T-cell (primary cell): ENCODE results near the gene HERC3. TPM values are rescaled to one million over a fixed set of nuclear protein-coding genes. Genes with fewer than 3 reads are reported as not detected.

ENCODE experiments used
- ATAC-seq, 4 experiments: fragments of 200-7000 bp in 3 of 4; fragments of 150-1000 bp in 1 of 4; cut with Tn5 transposase; replicated peaks in 1 of 4; 1 replicate in 3 of 4; 2 replicates in 1 of 4; pipeline ENCODE4 v1.10.0; 2021; ENCODE audit warnings: moderate library complexity in 3 of 4, mild to moderate bottlenecking in 2 of 4, moderate number of reproducible peaks in 1 of 4
- CTCF ChIA-PET, 2 donors: fragments of 300-600 bp; sonication (Branson Sonifier 250); formaldehyde crosslinking; loops; one replicate each; lab custom pipeline; 2022; ENCODE audit warnings: antibody characterized with exemption in 2 of 2; lab: Charles Lee
- POLR2A ChIA-PET, 2 donors: fragments of 300-600 bp; sonication (Branson Sonifier 250); formaldehyde crosslinking; loops; one replicate each; lab custom pipeline; 2022; ENCODE audit warnings: antibody characterized with exemption in 2 of 2; lab: Charles Lee
- DNase-seq, 35 experiments: peaks; one replicate each; pipeline versions ENCODE4 v3.0.0 to v3.0.0-alpha.2; 2013 to 2023
- H3K27ac ChIP-seq: one replicate; pipeline ENCODE4 v1.5.1; 2013; ENCODE audit warnings: low read length
- H3K27me3 ChIP-seq, 2 experiments: replicated peaks in 1 of 2; 1 replicate in 1 of 2; 2 replicates in 1 of 2; pipeline versions ENCODE4 v1.6.1 to v1.7.0; 2013; ENCODE audit warnings: low read length in 1 of 2, mixed read lengths in 1 of 2; ENCODE audit not compliant: control insufficient read depth in 2 of 2, insufficient read depth in 2 of 2; ENCODE audit errors: extremely low read depth in 1 of 2
- H3K36me3 ChIP-seq, 2 donors: 1 replicate in 1 of 2; 2 replicates in 1 of 2; pipeline versions ENCODE4 v1.6.1 to v1.7.0; 2013; ENCODE audit warnings: low read length in 1 of 2; ENCODE audit not compliant: control insufficient read depth in 2 of 2, insufficient read depth in 1 of 2; ENCODE audit errors: extremely low read depth in 1 of 2
- H3K4me1 ChIP-seq, 2 experiments: 1 replicate in 1 of 2; 2 replicates in 1 of 2; pipeline versions ENCODE4 v1.6.1 to v1.7.0; 2013; ENCODE audit warnings: low read length in 2 of 2, mixed read lengths in 1 of 2; ENCODE audit not compliant: insufficient read depth in 2 of 2, control insufficient read depth in 1 of 2; ENCODE audit errors: extremely low read depth in 1 of 2
- H3K4me3 ChIP-seq, 2 donors: 1 replicate in 1 of 2; 2 replicates in 1 of 2; pipeline versions ENCODE4 v1.5.1 to v1.7.0; 2013; ENCODE audit warnings: mild to moderate bottlenecking in 2 of 2, low read length in 1 of 2, moderate library complexity in 1 of 2; ENCODE audit not compliant: control insufficient read depth in 1 of 2; ENCODE audit errors: extremely low read depth in 1 of 2
- H3K9me3 ChIP-seq: 2 replicates; pipeline ENCODE4 v1.7.0; 2013
- H3K27ac Mint-ChIP-seq, 2 donors: one replicate each; pipeline ENCODE4 v1.8.0; 2020 to 2021; ENCODE audit warnings: mild to moderate bottlenecking in 2 of 2, mixed read lengths in 2 of 2
- H3K27me3 Mint-ChIP-seq, 2 donors: one replicate each; pipeline ENCODE4 v1.8.0; 2021 to 2022; ENCODE audit warnings: mixed read lengths in 2 of 2
- H3K36me3 Mint-ChIP-seq: one replicate; pipeline ENCODE4 v1.8.0; 2021; ENCODE audit warnings: mixed read lengths
- H3K4me1 Mint-ChIP-seq, 3 donors: one replicate each; pipeline ENCODE4 v1.8.0; 2020 to 2022; ENCODE audit warnings: mixed read lengths in 3 of 3, mild to moderate bottlenecking in 1 of 3
- H3K4me3 Mint-ChIP-seq, 3 donors: one replicate each; pipeline ENCODE4 v1.8.0; 2020 to 2022; ENCODE audit warnings: mild to moderate bottlenecking in 3 of 3, mixed read lengths in 3 of 3, moderate library complexity in 3 of 3
- H3K9me3 Mint-ChIP-seq, 3 donors: one replicate each; pipeline ENCODE4 v1.8.0; 2020 to 2022; ENCODE audit warnings: mixed read lengths in 3 of 3
- WGBS: methylation state at CpG from one replicate; pipeline ENCODE4 v1.1.5; 2013; ENCODE audit warnings: missing lambda C conversion rate; ENCODE audit not compliant: insufficient coverage; 5-methylcytosine and 5-hydroxymethylcytosine counted together
- total RNA-seq, 35 experiments: library from RNA in 6 of 35; stranded (reverse) in 6 of 35; fragments of 120-200 nt in 1 of 35; gene quantifications; one replicate each; pipeline versions ENCODE4 v1.2.1 to v1.2.4 and lab custom pipeline; 2013 to 2026

Gene HERC3
- total RNA-seq, 5 donors from 2014 or later (not counting 1 experiment from before 2014, with no cell fraction given) = 68.4 to 91.5 (median 73.6) TPM

DNA sequence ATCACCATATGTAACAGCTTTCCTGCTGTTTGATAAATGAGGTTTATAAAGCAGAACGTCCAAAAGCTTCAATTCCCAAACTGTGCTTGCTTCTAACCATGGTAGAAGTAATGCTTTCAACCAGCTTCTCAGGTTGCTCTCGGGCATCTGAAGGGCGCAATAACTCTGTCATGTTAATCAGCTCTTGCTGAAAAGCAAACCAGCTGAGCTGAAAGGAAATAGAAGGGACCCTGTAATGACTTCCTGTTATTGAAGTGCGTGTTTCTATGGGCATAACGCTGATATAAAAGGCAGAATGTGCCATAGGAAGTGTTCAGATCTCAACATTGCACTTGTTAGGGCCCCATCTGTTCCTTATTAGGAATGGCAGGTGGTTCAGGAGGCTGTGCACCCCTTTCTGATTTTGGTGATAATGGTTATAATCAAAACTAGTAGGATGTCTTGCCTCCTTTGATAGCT, 21.2 kb downstream of the HERC3 start:
- Mint-ChIP-seq H3K36me3 (peaks cover 46% of the 10 kb centered on the region), H3K4me1 (peaks cover 87 to 93% (median 88%) of the 10 kb centered on the region in 3 donors), H3K27me3 (no peaks in the 10 kb centered on the region), H3K27ac (peak overlapping the region; percentile 97 to 99), H3K9me3 (no peaks in the 10 kb centered on the region), H3K4me3 (peak overlapping the region; percentile 59 to 77 (median 75))
- ChIA-PET POLR2A (interaction anchor here (0.5 to 4.0 kb wide), 19 partner anchors 9 to 1606 kb away, joined by 3 to 62 read pairs (median 4); partner anchors contain the start of genes HERC3 (in 2 of the 2), NAP1L5 (in 1 of the 2) and PPM1K (in 1 of the 2)), CTCF (interaction anchor here (0.5 to 2.9 kb wide), 15 partner anchors 9 to 410 kb away, joined by 3 to 19 read pairs (median 4); partner anchors contain the start of genes HERC3 (in 2 of the 2) and HERC5 (in 1 of the 2))
- peaks cover 27 to 43% of the 10 kb centered on the region in 2 experiments for H3K4me1 ChIP-seq
- H3K9me3 ChIP-seq = no peaks in the 10 kb centered on the region
- H3K27me3 ChIP-seq = no peaks in the 10 kb centered on the region
- DNase-seq (peak in 33 of 35 experiments; percentile 17 to 83 (median 51)), ATAC-seq (peak; percentile 93 to 96 (median 94))
- H3K36me3 ChIP-seq = peaks cover 7 to 15% of the 10 kb centered on the region in 2 donors
- peak overlapping the region; percentile 14 to 40 for H3K4me3 ChIP-seq
- H3K27ac ChIP-seq = peak overlapping the region; percentile 89
- WGBS = 0% methylated on average over 4 of the region's 5 CpGs

DNA sequence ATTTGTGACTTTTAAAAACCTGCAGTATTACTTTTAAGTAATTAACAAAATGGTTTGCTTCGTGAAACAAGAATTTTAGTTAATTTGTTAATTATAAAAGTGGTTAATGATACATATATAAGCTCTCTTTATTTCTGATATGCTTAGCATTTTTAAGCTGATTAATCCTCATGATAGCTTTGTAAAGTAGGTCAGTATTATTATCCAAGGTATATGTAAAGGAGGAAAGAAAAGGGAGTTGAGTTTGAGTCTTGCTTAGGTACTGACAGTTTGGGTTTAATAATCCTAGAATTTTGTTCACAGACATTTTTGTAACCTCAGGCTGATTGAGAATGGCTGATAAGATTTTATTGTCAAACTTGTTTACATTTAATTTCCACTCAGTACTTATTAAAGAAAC, 21.8 kb downstream of the HERC3 start:
- H3K4me1 ChIP-seq = peaks cover 30 to 43% of the 10 kb centered on the region in 2 experiments
- no CpG with 5 or more reads among the region's 1 CpG for WGBS
- POLR2A ChIA-PET = interaction anchor here (0.5 to 4.0 kb wide), 13 partner anchors 9 to 551 kb away, joined by 3 to 62 read pairs (median 4); partner anchors contain the start of genes HERC3 (in 2 of the 2) and PPM1K (in 1 of the 2)
- CTCF ChIA-PET = interaction anchor here (0.6 to 2.9 kb wide), 11 partner anchors 9 to 409 kb away, joined by 3 to 19 read pairs (median 5); partner anchors contain the start of genes HERC3 (in 1 of the 2) and HERC5 (in 1 of the 2)
- H3K27me3 ChIP-seq = no peaks in the 10 kb centered on the region
- H3K27ac ChIP-seq = peak overlapping the region; percentile 89
- Mint-ChIP-seq H3K4me1 (peaks cover 88 to 93% (median 89%) of the 10 kb centered on the region in 3 donors), H3K27me3 (no peaks in the 10 kb centered on the region), H3K27ac (peak overlapping the region; percentile 97 to 99), H3K9me3 (no peaks in the 10 kb centered on the region), H3K4me3 (peak overlapping the region; percentile 59 to 77 (median 75)), H3K36me3 (peaks cover 46% of the 10 kb centered on the region)
- H3K9me3 ChIP-seq = no peaks in the 10 kb centered on the region
- H3K36me3 ChIP-seq = peaks cover 1 to 10% of the 10 kb centered on the region in 2 donors
- DNase-seq = no peak
- H3K4me3 ChIP-seq = no peak overlapping the region
- no peak for ATAC-seq

DNA sequence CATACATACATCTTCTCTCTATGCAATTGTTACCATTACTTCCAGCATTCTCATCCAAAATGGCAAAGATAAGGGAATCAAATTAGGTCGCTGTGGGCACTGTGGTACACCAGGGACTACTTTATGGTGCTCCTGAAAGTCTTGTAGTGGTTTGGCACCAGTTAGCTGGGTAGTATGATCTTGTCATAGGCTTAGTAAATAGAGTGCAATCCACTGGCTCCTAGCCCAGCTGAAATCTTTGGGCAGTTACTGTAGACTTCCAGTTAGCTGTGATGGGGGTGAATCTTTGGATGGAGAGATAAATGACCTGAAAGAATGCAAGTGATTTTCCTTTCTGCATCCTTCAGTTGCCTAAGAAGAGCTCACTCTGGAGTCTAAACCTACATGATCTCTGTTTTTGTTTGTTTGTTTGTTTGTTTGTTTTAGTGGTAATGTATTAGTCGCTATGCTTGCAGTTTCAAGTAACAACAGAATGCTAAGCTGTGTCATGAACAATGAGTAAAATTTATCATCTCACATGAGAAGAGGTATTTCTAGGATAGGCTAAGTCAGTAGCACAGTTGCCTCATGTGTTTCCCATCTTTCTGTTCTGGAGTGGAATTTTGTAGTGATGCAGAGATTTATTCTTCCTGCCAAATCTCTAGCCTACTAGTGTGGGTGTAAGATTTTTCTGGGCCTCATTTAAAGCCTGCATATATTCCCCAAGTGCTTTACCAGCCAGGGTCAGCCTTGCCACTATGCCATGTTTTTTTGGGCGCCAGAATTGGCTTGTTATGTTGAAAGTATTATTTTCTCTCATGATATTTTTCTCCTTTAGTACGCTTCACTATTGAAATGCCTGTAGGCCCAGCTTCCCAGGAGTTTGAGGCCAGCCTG, 24.2 kb downstream of the HERC3 start:
- CTCF ChIA-PET = interaction anchor here (0.6 to 1.1 kb wide), 3 partner anchors 9 to 84 kb away, joined by 3 to 8 read pairs (median 7); no protein-coding TSS in a partner anchor
- H3K4me1 Mint-ChIP-seq = peaks cover 78 to 82% (median 80%) of the 10 kb centered on the region in 3 donors
- ATAC-seq = no peak
- H3K4me3 Mint-ChIP-seq = no peak overlapping the region
- peak overlapping the region in 1 of 2 donors; percentile 40 for H3K27ac Mint-ChIP-seq
- H3K27me3 Mint-ChIP-seq = no peaks in the 10 kb centered on the region
- no peaks in the 10 kb centered on the region for H3K9me3 Mint-ChIP-seq
- DNase-seq = no peak
- no peaks in the 10 kb centered on the region for H3K36me3 ChIP-seq
- no peaks in the 10 kb centered on the region for H3K27me3 ChIP-seq
- H3K27ac ChIP-seq = no peak overlapping the region
- no peak overlapping the region for H3K4me3 ChIP-seq
- H3K9me3 ChIP-seq = no peaks in the 10 kb centered on the region
- peaks cover 39% of the 10 kb centered on the region for H3K36me3 Mint-ChIP-seq
- H3K4me1 ChIP-seq = peaks cover 13 to 34% of the 10 kb centered on the region in 2 experiments
- WGBS = 100% methylated on average over 1 of the region's 4 CpGs
- POLR2A ChIA-PET = interaction anchor here in 1 of 2 donors (1.0 kb wide), 1 partner anchor 23 kb away, joined by 3 read pairs; no protein-coding TSS in a partner anchor

DNA sequence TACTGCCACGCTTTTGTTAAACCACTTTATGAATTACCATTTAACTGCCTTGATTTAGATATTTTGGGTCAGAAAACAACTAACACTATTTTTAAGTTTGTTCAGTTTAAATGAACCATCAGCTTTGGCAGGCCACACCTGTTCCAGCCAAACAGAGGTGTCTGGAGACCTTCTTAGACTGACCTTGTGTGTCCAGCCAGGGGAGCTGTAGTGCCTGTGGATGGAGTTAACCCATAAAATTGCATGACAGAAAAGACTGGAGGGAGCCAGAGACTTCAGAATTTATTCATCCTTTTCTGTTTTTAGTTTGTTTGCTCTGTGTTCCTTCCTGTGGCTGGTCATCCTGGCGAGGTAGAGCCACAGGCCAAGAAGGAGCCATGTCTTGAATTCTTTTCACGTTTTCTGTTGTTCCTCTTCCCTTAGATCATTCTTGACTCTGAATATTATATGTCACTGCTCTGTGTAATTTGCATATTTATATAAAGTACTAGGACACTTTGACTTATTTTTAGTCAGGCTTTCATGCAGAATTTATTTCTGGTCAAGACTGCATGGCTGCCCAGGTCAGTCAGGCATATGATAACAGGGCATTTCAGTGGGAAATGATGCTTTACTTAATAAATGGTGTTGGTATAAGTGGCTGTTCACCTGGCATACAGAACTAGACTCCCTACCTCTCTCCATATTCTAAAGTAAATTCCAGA, 26.7 kb downstream of the HERC3 start:
- Histone ChIP-seq H3K27me3 (no peaks in the 10 kb centered on the region), H3K4me1 (peaks cover 3 to 13% of the 10 kb centered on the region in 2 experiments), H3K9me3 (peaks cover 1% of the 10 kb centered on the region), H3K36me3 (no peaks in the 10 kb centered on the region), H3K4me3 (no peak overlapping the region), H3K27ac (no peak overlapping the region)
- H3K4me1 Mint-ChIP-seq = peaks cover 69 to 74% (median 71%) of the 10 kb centered on the region in 3 donors
- peaks cover 2 to 8% (median 5%) of the 10 kb centered on the region in 3 donors for H3K9me3 Mint-ChIP-seq
- H3K27ac Mint-ChIP-seq = no peak overlapping the region
- H3K27me3 Mint-ChIP-seq = no peaks in the 10 kb centered on the region
- ATAC-seq (no peak), DNase-seq (no peak)
- H3K36me3 Mint-ChIP-seq = peaks cover 59% of the 10 kb centered on the region
- H3K4me3 Mint-ChIP-seq = no peak overlapping the region
- POLR2A ChIA-PET = interaction anchor here in 1 of 2 donors (0.7 kb wide), 1 partner anchor 9 kb away, joined by 3 read pairs; no protein-coding TSS in a partner anchor
- WGBS = no CpG with 5 or more reads among the region's 3 CpGs
- CTCF ChIA-PET = no interaction called here

DNA sequence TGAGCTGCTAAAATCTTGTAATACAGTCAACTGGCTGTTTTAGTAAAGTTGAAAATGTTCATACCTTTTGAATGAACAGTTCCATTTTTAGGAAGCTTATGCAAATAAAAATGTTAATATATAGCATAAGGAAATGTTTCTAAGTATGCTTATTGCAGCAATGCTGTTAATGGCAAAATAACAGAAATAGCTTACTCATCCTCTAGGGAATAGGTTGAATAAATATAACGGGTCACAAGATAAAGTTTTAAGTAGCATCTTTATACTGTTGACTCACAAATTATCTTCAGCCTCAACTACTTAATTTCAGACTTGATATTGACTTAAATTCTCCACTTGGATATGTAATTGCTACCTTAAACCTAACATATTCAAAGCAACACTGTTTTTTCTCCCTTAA, 27.7 kb downstream of the HERC3 start:
- Mint-ChIP-seq H3K9me3 (peaks cover 5 to 14% (median 10%) of the 10 kb centered on the region in 3 donors), H3K36me3 (peaks cover 65% of the 10 kb centered on the region), H3K27me3 (no peaks in the 10 kb centered on the region), H3K27ac (no peak overlapping the region), H3K4me1 (peaks cover 66 to 74% (median 68%) of the 10 kb centered on the region in 3 donors), H3K4me3 (no peak overlapping the region)
- DNase-seq (no peak), ATAC-seq (no peak)
- Histone ChIP-seq H3K36me3 (peaks cover 0 to 2% of the 10 kb centered on the region in 2 donors), H3K4me3 (no peak overlapping the region), H3K4me1 (peaks cover 3% of the 10 kb centered on the region in 2 experiments), H3K9me3 (peaks cover 5% of the 10 kb centered on the region), H3K27ac (no peak overlapping the region), H3K27me3 (no peaks in the 10 kb centered on the region)
- WGBS = no CpG with 5 or more reads among the region's 1 CpG
- POLR2A ChIA-PET = no interaction called here
- CTCF ChIA-PET = no interaction called here
